IMR-90 (cell line): ENCODE data around the gene EXD2. TPM values are rescaled to one million over a fixed set of nuclear protein-coding genes. Genes with fewer than 3 reads are reported as not detected.

ENCODE experiments used
- ATAC-seq: fragments of 200-7000 bp; cut with Tn5 transposase; 2 replicates; pipeline ENCODE4 v1.9.1; 2020; ENCODE audit warnings: low read depth, mild to moderate bottlenecking, moderate library complexity
- BruUV-seq: library from RNA; stranded (reverse); fragments of 400-500 nt; replicated peaks from 2 replicates; lab custom pipeline; 2021; lab: Mats Ljungman, UMichigan
- CTCF ChIA-PET: fragments of 300-600 bp; formaldehyde crosslinking; extraction: SDS; loops from one replicate; lab custom pipeline; 2021; ENCODE audit warnings: antibody characterized with exemption; lab: Yijun Ruan, JAX
- POLR2A ChIA-PET: fragments of 300-600 bp; sonication (Branson Sonifier 250); formaldehyde crosslinking; loops from one replicate; lab custom pipeline; 2022; ENCODE audit warnings: antibody characterized with exemption; ENCODE audit not compliant: unreplicated experiment; lab: Charles Lee
- DNase-seq: peaks from one replicate; pipeline ENCODE4 v3.0.0; 2013
- H2AFZ ChIP-seq: replicated peaks from 2 replicates; pipeline ENCODE3; 2013; ENCODE audit warnings: low read length, mild to moderate bottlenecking; ENCODE audit not compliant: poor library complexity
- H2AK5ac ChIP-seq: 2 replicates; pipeline ENCODE4 v1.6.1; 2013; ENCODE audit warnings: low read depth, low read length, inconsistent platforms
- H2AK9ac ChIP-seq: replicated peaks from 2 replicates; pipeline ENCODE3; 2013; ENCODE audit warnings: mild to moderate bottlenecking, low read depth, low read length, moderate library complexity; ENCODE audit not compliant: poor library complexity
- H2BK120ac ChIP-seq: 2 replicates; pipeline ENCODE4 v1.6.1; 2013; ENCODE audit warnings: low read depth, low read length, inconsistent platforms
- H2BK15ac ChIP-seq: 3 replicates; pipeline ENCODE4 v1.6.1; 2013; ENCODE audit warnings: low read depth, low read length, inconsistent platforms
- H2BK20ac ChIP-seq: 2 replicates; pipeline ENCODE4 v1.6.1; 2013; ENCODE audit warnings: low read depth, mild to moderate bottlenecking, inconsistent platforms, low read length, moderate library complexity
- H2BK5ac ChIP-seq: 2 replicates; pipeline ENCODE4 v1.6.1; 2013; ENCODE audit warnings: mild to moderate bottlenecking, low read depth, low read length, inconsistent platforms; ENCODE audit not compliant: poor library complexity, severe bottlenecking
- H3K14ac ChIP-seq: replicated peaks from 2 replicates; pipeline ENCODE4 v1.6.1; 2013; ENCODE audit warnings: low read depth, low read length, inconsistent platforms
- H3K18ac ChIP-seq: 2 replicates; pipeline ENCODE4 v1.6.1; 2013; ENCODE audit warnings: low read depth, low read length, control low read depth
- H3K23ac ChIP-seq: 2 replicates; pipeline ENCODE4 v1.6.1; 2013; ENCODE audit warnings: low read depth, low read length, inconsistent platforms
- H3K27ac ChIP-seq: 2 replicates; pipeline ENCODE4 v1.5.1; 2013; ENCODE audit warnings: mild to moderate bottlenecking, control low read depth, low read length; ENCODE audit not compliant: insufficient read depth
- H3K27me3 ChIP-seq: 2 replicates; pipeline ENCODE4 v1.6.1; 2013; ENCODE audit warnings: low read length; ENCODE audit not compliant: control insufficient read depth, insufficient read depth
- H3K36me3 ChIP-seq: 2 replicates; pipeline ENCODE4 v1.6.1; 2013; ENCODE audit warnings: low read length, mixed read lengths; ENCODE audit not compliant: control insufficient read depth, insufficient read depth
- H3K4ac ChIP-seq: 2 replicates; pipeline ENCODE4 v1.6.1; 2013; ENCODE audit warnings: low read depth, low read length, inconsistent platforms
- H3K4me1 ChIP-seq: 2 replicates; pipeline ENCODE4 v1.6.1; 2013; ENCODE audit warnings: low read length, mixed read lengths; ENCODE audit not compliant: control insufficient read depth, insufficient read depth
- H3K4me2 ChIP-seq: 2 replicates; pipeline ENCODE4 v1.6.1; 2013; ENCODE audit warnings: low read depth, mild to moderate bottlenecking, control low read depth, low read length, moderate library complexity
- H3K4me3 ChIP-seq: 2 replicates; pipeline ENCODE4 v1.5.1; 2013; ENCODE audit warnings: low read depth, mild to moderate bottlenecking, control low read depth, low read length, moderate library complexity; ENCODE audit not compliant: insufficient read depth
- H3K56ac ChIP-seq: 2 replicates; pipeline ENCODE4 v1.6.1; 2013; ENCODE audit warnings: low read length, inconsistent platforms; ENCODE audit not compliant: insufficient read depth; ENCODE audit errors: extremely low read depth
- H3K79me1 ChIP-seq, 2 experiments: 2 replicates each; pipeline ENCODE4 v1.6.1; 2013; ENCODE audit warnings: low read length in 2 of 2, inconsistent platforms in 1 of 2, low read depth in 1 of 2
- H3K9ac ChIP-seq: 2 replicates; pipeline ENCODE4 v1.6.1; 2013; ENCODE audit warnings: low read depth, low read length, control low read depth
- H3K9me1 ChIP-seq: 2 replicates; pipeline ENCODE4 v1.6.1; 2013; ENCODE audit warnings: low read length, inconsistent platforms; ENCODE audit not compliant: insufficient read depth
- H3K9me3 ChIP-seq: 2 replicates; pipeline ENCODE4 v1.6.1; 2013; ENCODE audit warnings: low read length; ENCODE audit not compliant: control insufficient read depth, insufficient read depth
- H4K20me1 ChIP-seq: 2 replicates; pipeline ENCODE4 v1.6.1; 2013; ENCODE audit warnings: low read length, inconsistent platforms; ENCODE audit not compliant: insufficient read depth
- H4K5ac ChIP-seq: 2 replicates; pipeline ENCODE4 v1.6.1; 2013; ENCODE audit warnings: mild to moderate bottlenecking, low read depth, low read length, control low read depth
- H4K8ac ChIP-seq, 2 experiments: 2 replicates each; pipeline ENCODE4 v1.6.1; 2013; ENCODE audit warnings: low read depth in 2 of 2, low read length in 2 of 2, control low read depth in 1 of 2, inconsistent platforms in 1 of 2
- H4K91ac ChIP-seq: 2 replicates; pipeline ENCODE4 v1.6.1; 2013; ENCODE audit warnings: low read depth, low read length, inconsistent platforms; ENCODE audit not compliant: insufficient read depth
- MAFK ChIP-seq: IDR thresholded peaks from 2 replicates; pipeline ENCODE4 v1.6.1; 2012; ENCODE audit warnings: low read depth, low read length, improper control_type of control experiment
- WGBS, 2 experiments: methylation state at CpG; one replicate each; pipeline versions ENCODE4 v1.1.5 to v1.1.7; 2013; ENCODE audit warnings: missing lambda C conversion rate in 2 of 2; ENCODE audit not compliant: insufficient read length in 1 of 2; ENCODE audit errors: extremely low coverage in 2 of 2; 5-methylcytosine and 5-hydroxymethylcytosine counted together
- dilution Hi-C: fragments of 300-500 bp; cut with HindIII; formaldehyde crosslinking; loops from one replicate; pipeline ENCODE4 v1.14.3; 2018; ENCODE audit warnings: low sequenced_read_pairs; ENCODE audit not compliant: unreplicated experiment
- in situ Hi-C: fragments of 300-500 bp; cut with MboI; formaldehyde crosslinking; loops from 3 replicates; pipeline ENCODE4 v1.14.3; 2019; ENCODE audit warnings: low sequenced_read_pairs, inconsistent platforms, mixed read lengths
- intact Hi-C: fragments of 100-400 bp; cut with micrococcal nuclease; formaldehyde crosslinking; loops from 2 replicates; pipeline ENCODE4 v1.10.0; 2022
- polyA plus RNA-seq, 3 experiments: library from polyadenylated mRNA; depleted of rRNA; stranded (reverse); fragments of >200 nt; gene quantifications; 2 replicates each; pipeline ENCODE4 v1.2.3, GENCODE V29; 2012; ENCODE audit warnings: low replicate concordance in 1 of 3
- total RNA-seq: library from RNA; depleted of rRNA; stranded (reverse); fragments of >200 nt; gene quantifications from 2 replicates; pipeline ENCODE4 v1.2.3, GENCODE V29; 2012

The EXD2 gene
- total and polyA plus RNA-seq, 2 of the 4 experiments (the other 2 are of a cell fraction), result 11.0 to 13.3 TPM

- H2AK9ac ChIP-seq, result no peak overlapping the region
- POLR2A ChIA-PET, result interaction anchor here (0.5 kb wide), 1 partner anchor 173 kb away, joined by 3 read pairs; no protein-coding TSS in a partner anchor
- CTCF ChIA-PET, result interaction anchor here (2.2 kb wide), 1 partner anchor 17 kb away, joined by 5 read pairs; no protein-coding TSS in a partner anchor
- H2BK20ac ChIP-seq, result no peak overlapping the region
- in situ Hi-C loops (no loop called here), dilution Hi-C loops (no loop called here), intact Hi-C loops (no loop called here)
- no peak overlapping the region for H4K5ac ChIP-seq
- no peak overlapping the region for H3K14ac ChIP-seq
- peaks cover 4% of the 10 kb centered on the region for H3K36me3 ChIP-seq
- no peak for TF ChIP-seq MAFK
- no TSS peak for BruUV-seq
- no peaks in the 10 kb centered on the region for H3K9me3 ChIP-seq
- H4K20me1 ChIP-seq, result peaks cover 36% of the 10 kb centered on the region; the same call in 1 of the 2 replicates
- no peak overlapping the region for H2BK15ac ChIP-seq
- H2BK5ac ChIP-seq, result no peak overlapping the region
- H2BK120ac ChIP-seq, result no peak overlapping the region
- no peak overlapping the region for H3K56ac ChIP-seq
- no peaks in the 10 kb centered on the region for H3K27me3 ChIP-seq
- H2AFZ ChIP-seq, result no peak overlapping the region
- H4K91ac ChIP-seq, result no peak overlapping the region
- H3K4me2 ChIP-seq, result peak overlapping the region; percentile 12; the same call in 1 of the 2 replicates
- H3K79me1 ChIP-seq, result peaks cover 26 to 67% of the 10 kb centered on the region in 2 experiments
- no CpG with 5 or more reads among the region's 2 CpGs for WGBS, 2 experiments
- H2AK5ac ChIP-seq, result no peak overlapping the region
- no peak overlapping the region for H3K4ac ChIP-seq
- H3K9me1 ChIP-seq, result 0 out of 2 replicates have a peak, but pooled peaks cover 8% of the 10 kb centered on the region
- no peak overlapping the region for H4K8ac ChIP-seq
- H3K27ac ChIP-seq, result no peak overlapping the region
- H3K18ac ChIP-seq, result no peak overlapping the region
- no peak overlapping the region for H3K4me3 ChIP-seq
- DNase-seq (no peak), ATAC-seq (no peak)
- no peak overlapping the region for H3K9ac ChIP-seq
- H3K23ac ChIP-seq, result no peak overlapping the region
- peaks cover 8% of the 10 kb centered on the region for H3K4me1 ChIP-seq
Observed at GRCh38 chr14:69149461-69150244, 41.6 kb upstream of the EXD2 start.
